Measurements from ENCODE around the gene FSIP1.
A peak's percentile ranks its signal among the peaks of the same experiment; 100 is the strongest.

FSIP1 gene

GRCh38 chr15:39651295-39651694 is 131.3 kb downstream of the FSIP1 start:
- FAIRE-seq, result no peak

GRCh38 chr15:39649757-39650156 is 132.9 kb downstream of the FSIP1 start:
- DNase-seq (ENCODE audit: low spot score) (no peak), FAIRE-seq (no peak)

More at GRCh38 chr15:39651295-39651694, 131.3 kb downstream of the FSIP1 start:
- no peak for DNase-seq (ENCODE audit: low spot score)

- no peak for FAIRE-seq
- no peak for DNase-seq (ENCODE audit: low spot score)
Observed at GRCh38 chr15:39646425-39646824, 136.2 kb downstream of the FSIP1 start.

- no peak for FAIRE-seq
Observed at GRCh38 chr15:39645976-39646257, 136.7 kb downstream of the FSIP1 start.

GRCh38 chr15:39645138-39645975 is 137.3 kb downstream of the FSIP1 start:
- no peak for DNase-seq (ENCODE audit: low spot score)
- FAIRE-seq, result no peak

More at GRCh38 chr15:39645976-39646257, 136.7 kb downstream of the FSIP1 start:
- DNase-seq (ENCODE audit: low spot score), result no peak

- DNase-seq (ENCODE audit: low spot score), result no peak
- no peak for FAIRE-seq
Observed at GRCh38 chr15:39644136-39644535, 138.5 kb downstream of the FSIP1 start.

GRCh38 chr15:39643727-39644126 is 138.9 kb downstream of the FSIP1 start:
- DNase-seq (ENCODE audit: low spot score) (no peak), FAIRE-seq (no peak)

GRCh38 chr15:39642011-39642640 is 140.5 kb downstream of the FSIP1 start:
- peak; percentile 9 for DNase-seq (ENCODE audit: low spot score)
- no peak for FAIRE-seq

GRCh38 chr15:39641191-39641889 is 141.3 kb downstream of the FSIP1 start:
- FAIRE-seq, result no peak

GRCh38 chr15:39640665-39641064 is 142.0 kb downstream of the FSIP1 start:
- FAIRE-seq (no peak), DNase-seq (ENCODE audit: low spot score) (no peak)

More at GRCh38 chr15:39641191-39641889, 141.3 kb downstream of the FSIP1 start:
- no peak for DNase-seq (ENCODE audit: low spot score)

GRCh38 chr15:39639037-39639436 is 143.6 kb downstream of the FSIP1 start:
- DNase-seq (ENCODE audit: low spot score) (no peak), FAIRE-seq (no peak)

GRCh38 chr15:39638041-39638440 is 144.6 kb downstream of the FSIP1 start:
- FAIRE-seq (no peak), DNase-seq (ENCODE audit: low spot score) (no peak)

GRCh38 chr15:39631357-39631756 is 151.3 kb downstream of the FSIP1 start:
- FAIRE-seq (no peak), DNase-seq (ENCODE audit: low spot score) (no peak)

- no peak for DNase-seq (ENCODE audit: low spot score)
- FAIRE-seq, result no peak
Observed at GRCh38 chr15:39629906-39630305, 152.7 kb downstream of the FSIP1 start.

GRCh38 chr15:39629371-39629770 is 153.3 kb downstream of the FSIP1 start:
- DNase-seq (ENCODE audit: low spot score) (peak; percentile 11), FAIRE-seq (no peak)

- DNase-seq (ENCODE audit: low spot score) (no peak), FAIRE-seq (no peak)
Observed at GRCh38 chr15:39628546-39629257, 153.9 kb downstream of the FSIP1 start.

GRCh38 chr15:39628144-39628508 is 154.5 kb downstream of the FSIP1 start:
- FAIRE-seq, result no peak
- no peak for DNase-seq (ENCODE audit: low spot score)

- no peak for FAIRE-seq
- DNase-seq (ENCODE audit: low spot score), result no peak
Observed at GRCh38 chr15:39627451-39628143, 155.0 kb downstream of the FSIP1 start.

GRCh38 chr15:39625856-39626255 is 156.8 kb downstream of the FSIP1 start:
- DNase-seq (ENCODE audit: low spot score) (no peak), FAIRE-seq (no peak)

GRCh38 chr15:39625451-39625850 is 157.2 kb downstream of the FSIP1 start:
- DNase-seq (ENCODE audit: low spot score) (no peak), FAIRE-seq (no peak)

- peak; percentile 75 for DNase-seq (ENCODE audit: low spot score)
- peak; percentile 75 for FAIRE-seq
Observed at GRCh38 chr15:39624806-39625205, 157.8 kb downstream of the FSIP1 start.

All from RCC 7860 (cell line).